GM10847 (cell line): Measurements from ENCODE around the gene SLC39A7.

Experiments
- POLR2A ChIP-seq: IDR thresholded peaks from 2 replicates; pipeline ENCODE4 v1.6.1; 2011; ENCODE audit not compliant: insufficient read length; ENCODE audit errors: extremely low read depth

The SLC39A7 gene

GRCh38 chr6:33251395-33252012, 50.8 kb downstream of the SLC39A7 start:
- no peak for TF ChIP-seq POLR2A

GRCh38 chr6:33252759-33253158, 52.1 kb downstream of the SLC39A7 start:
- no peak for TF ChIP-seq POLR2A
